ENCODE results near the gene E2F7.
A peak's percentile ranks its signal among the peaks of the same experiment; 100 is the strongest.

The E2F7 gene

GRCh38 chr12:77064896-77065360 lies 441 bp downstream of the E2F7 start:
- H3K4me3 ChIP-seq (ENCODE audit: low read length), result peak overlapping the region; percentile 98
- H3K9me3 ChIP-seq (ENCODE audit: control insufficient read depth, insufficient read depth, low read length), result no peaks in the 10 kb centered on the region
- peaks cover 7% of the 10 kb centered on the region; the same call in 1 of the 2 replicates for H3F3A ChIP-seq (ENCODE audit: control insufficient read depth, insufficient read depth)
- peaks cover 51% of the 10 kb centered on the region for H3K36me3 ChIP-seq (ENCODE audit: control insufficient read depth, low read length)
- no peaks in the 10 kb centered on the region for H3K9me2 ChIP-seq (replicated peaks; ENCODE audit: control insufficient read depth, low read length)
- H3K4me2 ChIP-seq (ENCODE audit: low read length), result peak overlapping the region; percentile 87
- H3K4me1 ChIP-seq (ENCODE audit: control insufficient read depth, low read length), result peaks cover 51% of the 10 kb centered on the region
- H3K27ac ChIP-seq (ENCODE audit: low read depth, low read length), result peak overlapping the region; percentile 61
- peaks cover 62% of the 10 kb centered on the region for H3K79me2 ChIP-seq (ENCODE audit: control insufficient read depth, low read length)
- H3K27me3 ChIP-seq (ENCODE audit: control insufficient read depth, low read length), result no peaks in the 10 kb centered on the region
- 0 out of 2 replicates have a peak, but pooled peaks cover 3% of the 10 kb centered on the region for H4K20me1 ChIP-seq (ENCODE audit: control insufficient read depth, insufficient read depth, low read depth, low read length)
- TF ChIP-seq EZH2phosphoT487 (IDR thresholded peaks at IDR 0.05; ENCODE audit: borderline replicate concordance, low read length) (no peak), CTCF (IDR thresholded peaks at IDR 0.05; ENCODE audit: low read depth, low read length, poor library complexity, severe bottlenecking) (no peak)

- H3K4me2 ChIP-seq (ENCODE audit: low read length), result peak overlapping the region; percentile 87
- 0 out of 2 replicates have a peak, but pooled peaks cover 3% of the 10 kb centered on the region for H4K20me1 ChIP-seq (ENCODE audit: control insufficient read depth, insufficient read depth, low read depth, low read length)
- peaks cover 51% of the 10 kb centered on the region for H3K4me1 ChIP-seq (ENCODE audit: control insufficient read depth, low read length)
- H3K36me3 ChIP-seq (ENCODE audit: control insufficient read depth, low read length), result peaks cover 70% of the 10 kb centered on the region
- no peak overlapping the region for H3K27ac ChIP-seq (ENCODE audit: low read depth, low read length)
- no peaks in the 10 kb centered on the region for H3K9me2 ChIP-seq (replicated peaks; ENCODE audit: control insufficient read depth, low read length)
- H3F3A ChIP-seq (ENCODE audit: control insufficient read depth, insufficient read depth), result peaks cover 7% of the 10 kb centered on the region; the same call in 1 of the 2 replicates
- TF ChIP-seq EZH2phosphoT487 (IDR thresholded peaks at IDR 0.05; ENCODE audit: borderline replicate concordance, low read length) (no peak), CTCF (IDR thresholded peaks at IDR 0.05; ENCODE audit: low read depth, low read length, poor library complexity, severe bottlenecking) (no peak)
- H3K27me3 ChIP-seq (ENCODE audit: control insufficient read depth, low read length), result no peaks in the 10 kb centered on the region
- H3K9me3 ChIP-seq (ENCODE audit: control insufficient read depth, insufficient read depth, low read length), result no peaks in the 10 kb centered on the region
- H3K4me3 ChIP-seq (ENCODE audit: low read length), result peak overlapping the region; percentile 98
- H3K79me2 ChIP-seq (ENCODE audit: control insufficient read depth, low read length), result peaks cover 77% of the 10 kb centered on the region
Observed at GRCh38 chr12:77062846-77063461, 2.4 kb downstream of the E2F7 start.

- H3K27me3 ChIP-seq (ENCODE audit: control insufficient read depth, low read length), result no peaks in the 10 kb centered on the region
- H3K27ac ChIP-seq (ENCODE audit: low read depth, low read length), result no peak overlapping the region
- H3F3A ChIP-seq (ENCODE audit: control insufficient read depth, insufficient read depth), result peaks cover 3% of the 10 kb centered on the region; the same call in 1 of the 2 replicates
- 0 out of 2 replicates have a peak, but pooled peaks cover 3% of the 10 kb centered on the region for H4K20me1 ChIP-seq (ENCODE audit: control insufficient read depth, insufficient read depth, low read depth, low read length)
- no peak for TF ChIP-seq EZH2phosphoT487 (IDR thresholded peaks at IDR 0.05; ENCODE audit: borderline replicate concordance, low read length)
- no peak for TF ChIP-seq CTCF (IDR thresholded peaks at IDR 0.05; ENCODE audit: low read depth, low read length, poor library complexity, severe bottlenecking)
- peaks cover 76% of the 10 kb centered on the region for H3K36me3 ChIP-seq (ENCODE audit: control insufficient read depth, low read length)
- H3K4me1 ChIP-seq (ENCODE audit: control insufficient read depth, low read length), result peaks cover 51% of the 10 kb centered on the region
- no peaks in the 10 kb centered on the region for H3K9me2 ChIP-seq (replicated peaks; ENCODE audit: control insufficient read depth, low read length)
- H3K4me2 ChIP-seq (ENCODE audit: low read length), result peak overlapping the region; percentile 87
- H3K79me2 ChIP-seq (ENCODE audit: control insufficient read depth, low read length), result peaks cover 80% of the 10 kb centered on the region
- H3K9me3 ChIP-seq (ENCODE audit: control insufficient read depth, insufficient read depth, low read length), result no peaks in the 10 kb centered on the region
- peak overlapping the region; percentile 98 for H3K4me3 ChIP-seq (ENCODE audit: low read length)
Observed at GRCh38 chr12:77062396-77062795, 3.0 kb downstream of the E2F7 start.

All from DOHH2 (cell line).